Measurements from ENCODE around the gene ASTN1. TPM values are rescaled to one million over a fixed set of nuclear protein-coding genes. Genes with fewer than 3 reads are reported as not detected.

Gene ASTN1
- total RNA-seq, 3 donors from 2014 or later (not counting 1 experiment from before 2014, with no cell fraction given) = not detected

DNA sequence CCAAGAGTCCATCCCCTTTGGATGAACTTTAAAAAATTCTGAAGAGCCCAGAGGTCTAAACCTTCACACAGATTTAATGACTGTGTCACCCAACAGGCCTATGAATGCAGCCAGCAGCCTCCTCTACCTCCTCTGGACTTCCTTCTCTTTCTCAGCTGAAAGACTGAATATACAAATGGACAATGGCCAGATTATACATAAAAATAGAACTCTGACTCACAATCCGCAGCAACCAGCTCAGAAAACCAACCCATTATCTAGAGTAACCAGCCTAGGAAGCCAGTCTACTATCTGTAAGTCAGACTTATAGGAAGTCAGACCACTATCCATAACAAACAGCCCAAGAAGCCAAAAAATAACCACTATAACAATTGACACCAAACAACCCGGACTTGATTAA is 224.5 kb downstream of the ASTN1 start:
- H3K4me1 Mint-ChIP-seq = no peaks in the 10 kb centered on the region
- WGBS (ENCODE audit: insufficient coverage) = 65% methylated on average over 2 of the region's 2 CpGs
- no peak for ATAC-seq

DNA sequence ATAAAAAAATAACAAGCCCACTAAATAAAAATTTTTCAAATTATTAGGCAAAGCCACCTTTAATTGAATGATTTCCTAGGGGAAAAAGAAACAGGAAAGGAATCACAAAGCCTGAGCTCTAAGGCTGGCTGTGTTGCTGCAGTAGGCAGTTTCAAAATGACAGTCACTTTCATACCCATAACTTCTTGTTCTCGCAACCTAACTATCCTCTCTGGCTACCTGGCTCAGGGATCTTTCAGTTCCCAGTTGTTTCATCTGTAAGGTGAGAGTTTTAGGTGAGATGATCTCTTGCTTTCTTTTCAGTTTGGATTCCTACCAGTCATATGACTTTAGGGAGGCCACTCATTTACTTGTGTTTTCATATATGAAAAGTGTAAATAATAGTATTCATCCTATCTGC is 226.1 kb downstream of the ASTN1 start:
- no peaks in the 10 kb centered on the region for H3K4me1 Mint-ChIP-seq
- H3K9me3 ChIP-seq (ENCODE audit: control insufficient read depth, insufficient read depth, low read length) = no peaks in the 10 kb centered on the region
- TF ChIP-seq, protein P1, sequence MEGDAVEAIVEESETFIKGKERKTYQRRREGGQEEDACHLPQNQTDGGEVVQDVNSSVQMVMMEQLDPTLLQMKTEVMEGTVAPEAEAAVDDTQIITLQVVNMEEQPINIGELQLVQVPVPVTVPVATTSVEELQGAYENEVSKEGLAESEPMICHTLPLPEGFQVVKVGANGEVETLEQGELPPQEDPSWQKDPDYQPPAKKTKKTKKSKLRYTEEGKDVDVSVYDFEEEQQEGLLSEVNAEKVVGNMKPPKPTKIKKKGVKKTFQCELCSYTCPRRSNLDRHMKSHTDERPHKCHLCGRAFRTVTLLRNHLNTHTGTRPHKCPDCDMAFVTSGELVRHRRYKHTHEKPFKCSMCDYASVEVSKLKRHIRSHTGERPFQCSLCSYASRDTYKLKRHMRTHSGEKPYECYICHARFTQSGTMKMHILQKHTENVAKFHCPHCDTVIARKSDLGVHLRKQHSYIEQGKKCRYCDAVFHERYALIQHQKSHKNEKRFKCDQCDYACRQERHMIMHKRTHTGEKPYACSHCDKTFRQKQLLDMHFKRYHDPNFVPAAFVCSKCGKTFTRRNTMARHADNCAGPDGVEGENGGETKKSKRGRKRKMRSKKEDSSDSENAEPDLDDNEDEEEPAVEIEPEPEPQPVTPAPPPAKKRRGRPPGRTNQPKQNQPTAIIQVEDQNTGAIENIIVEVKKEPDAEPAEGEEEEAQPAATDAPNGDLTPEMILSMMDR (IDR thresholded peaks at IDR 0.05) = no peak
- H3K27ac ChIP-seq (ENCODE audit: low read length) = no peak overlapping the region
- no peaks in the 10 kb centered on the region for H3K27me3 Mint-ChIP-seq (ENCODE audit: low read depth in 2 of 2)
- H3K4me3 Mint-ChIP-seq = no peak overlapping the region
- intact Hi-C loops (cut with micrococcal nuclease) = no loop called here
- peaks cover 0 to 7% of the 10 kb centered on the region in 2 donors for H3K9me3 Mint-ChIP-seq
- ATAC-seq (no peak), DNase-seq (no peak)
- H3K27me3 ChIP-seq (ENCODE audit: control insufficient read depth, insufficient read depth, low read length) = no peaks in the 10 kb centered on the region
- no peaks in the 10 kb centered on the region for H3K4me1 ChIP-seq (ENCODE audit: control insufficient read depth, insufficient read depth, low read length)
- H3K4me3 ChIP-seq (ENCODE audit: low read length) = no peak overlapping the region
- WGBS (ENCODE audit: insufficient coverage) = no CpG with 5 or more reads among the region's 1 CpG
- H3K36me3 Mint-ChIP-seq = no peaks in the 10 kb centered on the region
- no peaks in the 10 kb centered on the region for H3K36me3 ChIP-seq (ENCODE audit: control insufficient read depth, insufficient read depth, low read length)
- no peak overlapping the region for H3K27ac Mint-ChIP-seq

More for the DNA sequence above, 224.5 kb downstream of the ASTN1 start:
- no peak overlapping the region for H3K27ac ChIP-seq (ENCODE audit: low read length)
- no peaks in the 10 kb centered on the region for H3K27me3 ChIP-seq (ENCODE audit: control insufficient read depth, insufficient read depth, low read length)
- H3K9me3 ChIP-seq (ENCODE audit: control insufficient read depth, insufficient read depth, low read length) = no peaks in the 10 kb centered on the region
- TF ChIP-seq, protein P1 (IDR thresholded peaks at IDR 0.05) = no peak
- H3K27me3 Mint-ChIP-seq (ENCODE audit: low read depth in 2 of 2) = no peaks in the 10 kb centered on the region
- intact Hi-C loops (cut with micrococcal nuclease) = no loop called here
- no peaks in the 10 kb centered on the region for H3K4me1 ChIP-seq (ENCODE audit: control insufficient read depth, insufficient read depth, low read length)
- H3K36me3 Mint-ChIP-seq = no peaks in the 10 kb centered on the region
- no peak overlapping the region for H3K4me3 ChIP-seq (ENCODE audit: low read length)
- no peak overlapping the region for H3K27ac Mint-ChIP-seq
- no peak overlapping the region for H3K4me3 Mint-ChIP-seq
- no peaks in the 10 kb centered on the region for H3K36me3 ChIP-seq (ENCODE audit: control insufficient read depth, insufficient read depth, low read length)
- no peak for DNase-seq
- H3K9me3 Mint-ChIP-seq = peaks cover 0 to 7% of the 10 kb centered on the region in 2 donors

DNA sequence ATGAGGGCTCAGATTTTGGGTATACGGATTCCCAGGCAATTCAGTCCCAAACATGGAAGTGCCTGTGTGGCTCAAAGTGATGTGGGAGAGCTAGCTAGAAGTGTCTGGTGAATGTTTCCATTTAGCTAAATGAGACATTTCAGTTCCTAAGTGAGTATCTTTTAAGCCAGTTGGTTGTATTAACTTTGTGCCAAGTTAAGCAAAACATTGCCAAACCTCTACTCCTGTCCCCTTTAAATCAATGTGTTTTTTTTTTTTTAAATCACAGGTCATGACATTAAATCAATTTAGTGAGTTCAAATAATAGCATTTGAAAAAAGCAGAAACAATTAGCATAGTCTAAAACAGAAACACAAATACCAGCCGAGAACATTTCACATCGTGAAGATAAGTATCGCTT is 230.1 kb downstream of the ASTN1 start:
- no peaks in the 10 kb centered on the region for H3K27me3 ChIP-seq (ENCODE audit: control insufficient read depth, insufficient read depth, low read length)
- intact Hi-C loops (cut with micrococcal nuclease) = no loop called here
- no peaks in the 10 kb centered on the region for H3K4me1 ChIP-seq (ENCODE audit: control insufficient read depth, insufficient read depth, low read length)
- no peaks in the 10 kb centered on the region for H3K36me3 Mint-ChIP-seq
- H3K4me3 Mint-ChIP-seq = no peak overlapping the region
- no peaks in the 10 kb centered on the region for H3K4me1 Mint-ChIP-seq
- ATAC-seq = no peak
- no peak for DNase-seq
- no peak overlapping the region for H3K27ac ChIP-seq (ENCODE audit: low read length)
- H3K27me3 Mint-ChIP-seq (ENCODE audit: low read depth in 2 of 2) = no peaks in the 10 kb centered on the region
- H3K4me3 ChIP-seq (ENCODE audit: low read length) = no peak overlapping the region
- TF ChIP-seq, protein P1 (IDR thresholded peaks at IDR 0.05) = no peak
- no peak overlapping the region for H3K27ac Mint-ChIP-seq
- peaks cover 4 to 8% of the 10 kb centered on the region in 2 donors for H3K9me3 Mint-ChIP-seq
- no peaks in the 10 kb centered on the region for H3K9me3 ChIP-seq (ENCODE audit: control insufficient read depth, insufficient read depth, low read length)
- no peaks in the 10 kb centered on the region for H3K36me3 ChIP-seq (ENCODE audit: control insufficient read depth, insufficient read depth, low read length)
- 99% methylated on average over 4 of the region's 4 CpGs for WGBS (ENCODE audit: insufficient coverage)

All from natural killer cell (primary cell).